ENCODE results near the gene NPR1.
"Not testable (repeated sequence)": the region's sequence is repeated elsewhere in the genome, so short reads cannot be mapped to it uniquely, and the experiment has no call there.

Gene NPR1

GRCh38 chr1:153651771-153652170 lies 26.7 kb upstream of the NPR1 start:
- DNase-seq, result no peak

GRCh38 chr1:153652805-153653500 lies 25.5 kb upstream of the NPR1 start:
- peak; percentile 54 to 65 for DNase-seq

GRCh38 chr1:153655333-153655732 lies 23.2 kb upstream of the NPR1 start:
- DNase-seq, result no peak

GRCh38 chr1:153658400-153659174 lies 19.9 kb upstream of the NPR1 start, which contains the start of gene SNAPIN:
Gene SNAPIN (plus strand): TSS chr1:153658703. CDS start chr1:153658744, 41 bp downstream.
- peak; percentile 88 to 94 for DNase-seq

- DNase-seq, result no peak
Measured at GRCh38 chr1:153659175-153659534, 19.3 kb upstream of the NPR1 start.

- no peak for DNase-seq
Measured at GRCh38 chr1:153659656-153660055, 18.8 kb upstream of the NPR1 start.

- no peak for DNase-seq
Measured at GRCh38 chr1:153661111-153661708, 17.3 kb upstream of the NPR1 start.

- DNase-seq, result no peak
Measured at GRCh38 chr1:153662269-153662668, 16.2 kb upstream of the NPR1 start.

- no peak for DNase-seq
Measured at GRCh38 chr1:153663211-153663610, 15.3 kb upstream of the NPR1 start.

GRCh38 chr1:153667439-153667838 lies 11.0 kb upstream of the NPR1 start:
- no peak for DNase-seq

GRCh38 chr1:153668672-153669071 lies 9.8 kb upstream of the NPR1 start:
- not testable (repeated sequence) for DNase-seq

- DNase-seq, result no peak
Measured at GRCh38 chr1:153669606-153670005, 8.9 kb upstream of the NPR1 start.

- DNase-seq, result no peak
Measured at GRCh38 chr1:153670257-153670858, 8.1 kb upstream of the NPR1 start.

- peak; percentile 100 for DNase-seq
Measured at GRCh38 chr1:153670859-153671627, 7.4 kb upstream of the NPR1 start, which contains the start of gene ILF2. Gene ILF2 (minus strand): TSS chr1:153670993. CDS start chr1:153670922, 71 bp downstream.

GRCh38 chr1:153671628-153672353 lies 6.7 kb upstream of the NPR1 start:
- DNase-seq, result peak; percentile 20 to 55

GRCh38 chr1:153673511-153673910 lies 5.0 kb upstream of the NPR1 start:
- DNase-seq, result no peak

GRCh38 chr1:153677718-153678518 lies 570 bp upstream of the NPR1 start:
- peak in 1 of 2 donors; percentile 67 for DNase-seq

GRCh38 chr1:153679337-153680119 lies 1.0 kb downstream of the NPR1 start:
- no peak for DNase-seq

- no peak for DNase-seq
Measured at GRCh38 chr1:153680120-153680403, 1.6 kb downstream of the NPR1 start.

- DNase-seq, result no peak
Measured at GRCh38 chr1:153682730-153683129, 4.2 kb downstream of the NPR1 start.
